Lower leg skin (tissue), 4 donors: ENCODE measurements around the gene MYOZ1. TPM values are rescaled to one million over a fixed set of nuclear protein-coding genes. Genes with fewer than 3 reads are reported as not detected.

Experiments used
- DNase-seq, 2 donors: peaks; one replicate each; pipeline ENCODE4 v3.0.0-alpha.2; 2019; ENCODE audit warnings: low spot score in 2 of 2
- H3K4me3 ChIP-seq: fragments of 200-600 bp; sonication (generic); 2 replicates; pipeline ENCODE4 v1.5.1; 2017; ENCODE audit warnings: mild to moderate bottlenecking, low read depth; ENCODE audit not compliant: poor library complexity, severe bottlenecking
- CTCF ChIP-seq, 3 donors: fragments of 450-650 bp; IDR thresholded peaks; one replicate each; pipeline ENCODE4 v1.5.1; 2016; ENCODE audit warnings: antibody characterized with exemption in 3 of 3, mild to moderate bottlenecking in 3 of 3, moderate library complexity in 2 of 3
- POLR2A ChIP-seq, 2 donors: fragments of 450-650 bp; IDR thresholded peaks; one replicate each; pipeline ENCODE4 v1.6.1; 2016 to 2017; ENCODE audit warnings: antibody characterized with exemption in 2 of 2, mild to moderate bottlenecking in 1 of 2, moderate library complexity in 1 of 2
- WGBS, 2 donors: methylation state at CpG; one replicate each; pipeline ENCODE4 v1.1.5; 2018; 5-methylcytosine and 5-hydroxymethylcytosine counted together
- intact Hi-C: fragments of 100-400 bp; cut with DNase I; formaldehyde crosslinking; loops from one replicate; pipeline ENCODE4 v1.15.0; 2023; ENCODE audit warnings: low total_unique reads
- total RNA-seq, 4 donors: library from RNA; depleted of rRNA; stranded (reverse); fragments of >200 nt; gene quantifications; one replicate each; pipeline ENCODE4 v1.1.0, GENCODE V29; 2016

Gene MYOZ1
- total RNA-seq, 4 donors from 2014 or later = 0.27 to 1.4 (median 0.78) TPM; not detected in 1

GRCh38 chr10:73609116-73609515 lies 32.2 kb downstream of the MYOZ1 start:
- no peak for TF ChIP-seq CTCF (IDR thresholded peaks at IDR 0.05)
- TF ChIP-seq POLR2A (IDR thresholded peaks at IDR 0.05) = no peak
- intact Hi-C loops = no loop called here
- DNase-seq = no peak
- H3K4me3 ChIP-seq = no peak overlapping the region
- 87 to 94% methylated on average over 4 of the region's 4 CpGs for WGBS, 2 donors

- 29 to 51% methylated on average over 3 of the region's 3 CpGs for WGBS, 2 donors
- peak; percentile 43 to 49 for DNase-seq
- no peak overlapping the region for H3K4me3 ChIP-seq
- TF ChIP-seq POLR2A (IDR thresholded peaks at IDR 0.05) (no peak), CTCF (IDR thresholded peaks at IDR 0.05) (no peak)
- intact Hi-C loops = no loop called here
Observed at GRCh38 chr10:73601486-73601921, 39.8 kb downstream of the MYOZ1 start.

- intact Hi-C loops = no loop called here
- DNase-seq = no peak
- 96 to 100% methylated on average over 1 of the region's 1 CpG for WGBS, 2 donors
- TF ChIP-seq CTCF (IDR thresholded peaks at IDR 0.05) (no peak), POLR2A (IDR thresholded peaks at IDR 0.05) (no peak)
- no peak overlapping the region for H3K4me3 ChIP-seq
Observed at GRCh38 chr10:73597346-73597745, 43.9 kb downstream of the MYOZ1 start.

GRCh38 chr10:73593812-73594211 lies 47.5 kb downstream of the MYOZ1 start:
- no peak overlapping the region for H3K4me3 ChIP-seq
- DNase-seq = no peak
- TF ChIP-seq CTCF (IDR thresholded peaks at IDR 0.05) = no peak
- TF ChIP-seq POLR2A (IDR thresholded peaks at IDR 0.05) = no peak
- intact Hi-C loops = no loop called here
- 86 to 87% methylated on average over 5 of the region's 5 CpGs for WGBS, 2 donors

- no peak for TF ChIP-seq POLR2A (IDR thresholded peaks at IDR 0.05)
- no peak for TF ChIP-seq CTCF (IDR thresholded peaks at IDR 0.05)
- H3K4me3 ChIP-seq = no peak overlapping the region
- 99 to 100% methylated on average over 4 of the region's 4 CpGs for WGBS, 2 donors
- no peak for DNase-seq
- intact Hi-C loops = no loop called here
Observed at GRCh38 chr10:73593110-73593509, 48.2 kb downstream of the MYOZ1 start.
